GM12878 (cell line): Measurements from ENCODE around the gene EXOC4. TPM values are rescaled to one million over a fixed set of nuclear protein-coding genes. Genes with fewer than 3 reads are reported as not detected.

ENCODE experiments used
- ATAC-seq: fragments of 200-7000 bp; cut with Tn5 transposase; 3 replicates; pipeline ENCODE4 v1.9.1; 2020; ENCODE audit warnings: mild to moderate bottlenecking, moderate library complexity
- BruUV-seq: library from RNA; stranded (reverse); fragments of 400-500 nt; replicated peaks from 2 replicates; lab custom pipeline; 2021; lab: Mats Ljungman, UMichigan
- CTCF ChIA-PET: fragments of 300-600 bp; sonication (Branson Sonifier 250); formaldehyde crosslinking; extraction: SDS; loops from one replicate; lab custom pipeline; 2021; ENCODE audit warnings: inconsistent platforms; lab: Yijun Ruan, JAX
- POLR2A ChIA-PET: fragments of 350-600 bp; formaldehyde crosslinking; extraction: SDS; loops from one replicate; lab custom pipeline; 2021; ENCODE audit warnings: inconsistent platforms; lab: Charles Lee
- RAD21 ChIA-PET: fragments of 300-600 bp; sonication (Branson Sonifier 250); formaldehyde crosslinking; loops from one replicate; lab custom pipeline; 2023; ENCODE audit warnings: antibody characterized with exemption; ENCODE audit not compliant: unreplicated experiment; lab: Charles Lee
- SMC1A ChIA-PET: fragments of 300-600 bp; sonication (Branson Sonifier 250); formaldehyde crosslinking; loops from one replicate; lab custom pipeline; 2023; ENCODE audit not compliant: unreplicated experiment, uncharacterized antibody; lab: Charles Lee
- DNase-seq: peaks from one replicate; pipeline ENCODE4 v3.0.0-alpha.2; 2011; ENCODE audit warnings: low read depth, low spot score
- FAIRE-seq: peaks from 3 replicates; lab custom pipeline; 2011; peaks lifted over from hg19 to GRCh38; lab: Jason Lieb, UNC
- H2AFZ ChIP-seq: 2 replicates; pipeline ENCODE4 v1.6.0; 2011; ENCODE audit warnings: low read depth, low read length, control low read depth; ENCODE audit not compliant: control insufficient read depth
- H3K27ac ChIP-seq: 2 replicates; pipeline ENCODE4 v1.5.1; 2011; ENCODE audit warnings: control low read depth; ENCODE audit not compliant: control insufficient read depth, insufficient read depth
- H3K27me3 ChIP-seq, 2 experiments: replicated peaks in 1 of 2; 2 replicates each; pipeline versions ENCODE4 v1.6.0 to v1.6.1; 2011; ENCODE audit warnings: low read length in 1 of 2; ENCODE audit not compliant: control insufficient read depth in 2 of 2, insufficient read depth in 2 of 2
- H3K36me3 ChIP-seq, 2 experiments: 2 replicates each; pipeline ENCODE4 v1.5.1; 2011; ENCODE audit warnings: low read length in 1 of 2; ENCODE audit not compliant: control insufficient read depth in 2 of 2, insufficient read depth in 2 of 2
- H3K4me1 ChIP-seq: 2 replicates; pipeline ENCODE4 v1.6.1; 2011; ENCODE audit warnings: mild to moderate bottlenecking, low read length, moderate library complexity, mixed read lengths; ENCODE audit not compliant: control insufficient read depth, insufficient read depth
- H3K4me2 ChIP-seq: 2 replicates; pipeline ENCODE4 v1.6.0; 2011; ENCODE audit warnings: control low read depth; ENCODE audit not compliant: control insufficient read depth, insufficient read depth
- H3K4me3 ChIP-seq: fragments of 200-600 bp; sonication (generic); 2 replicates; pipeline ENCODE4 v1.5.1; 2016
- H3K79me2 ChIP-seq: 2 replicates; pipeline ENCODE4 v1.6.0; 2011; ENCODE audit warnings: low read length; ENCODE audit not compliant: control insufficient read depth, insufficient read depth
- H3K9ac ChIP-seq: 2 replicates; pipeline ENCODE4 v1.8.0; 2011; ENCODE audit warnings: low read length, control low read depth, mixed read lengths; ENCODE audit not compliant: control insufficient read depth, insufficient read depth
- H3K9me3 ChIP-seq: replicated peaks from 3 replicates; pipeline ENCODE4 v1.5.1; 2011; ENCODE audit warnings: mild to moderate bottlenecking, low read length; ENCODE audit not compliant: control insufficient read depth, insufficient read depth
- H4K20me1 ChIP-seq: 2 replicates; pipeline ENCODE4 v1.6.0; 2011; ENCODE audit not compliant: control insufficient read depth, insufficient read depth
- ATF3 ChIP-seq: IDR thresholded peaks from 2 replicates; pipeline ENCODE4 v1.6.1; 2011; ENCODE audit warnings: low read depth, mild to moderate bottlenecking, low read length, moderate library complexity, borderline replicate concordance; ENCODE audit errors: extremely low read depth
- EED ChIP-seq: sonication (generic); IDR thresholded peaks from 2 replicates; pipeline ENCODE4 v1.6.1; 2016; ENCODE audit warnings: antibody characterized with exemption, low read depth
- ELK1 ChIP-seq: IDR thresholded peaks from 2 replicates; pipeline ENCODE4 v1.6.1; 2012; ENCODE audit warnings: low read depth, low read length, improper control_type of control experiment
- ESRRA ChIP-seq: IDR thresholded peaks from 2 replicates; pipeline ENCODE4 v1.6.1; 2012; ENCODE audit warnings: mild to moderate bottlenecking, low read length, improper control_type of control experiment
- JUNB ChIP-seq: IDR thresholded peaks from 2 replicates; pipeline ENCODE4 v1.6.1; 2016; ENCODE audit warnings: antibody characterized with exemption, mild to moderate bottlenecking
- KLF5 ChIP-seq: fragments of 450-650 bp; IDR thresholded peaks from 2 replicates; pipeline ENCODE4 v1.6.1; 2014; ENCODE audit warnings: mild to moderate bottlenecking; ENCODE audit not compliant: partially characterized antibody
- NFIC ChIP-seq: IDR thresholded peaks from 2 replicates; pipeline ENCODE4 v1.6.1; 2012; ENCODE audit warnings: low read depth, mild to moderate bottlenecking, inconsistent platforms, low read length, moderate library complexity
- NR2C1 ChIP-seq: fragments of 450-650 bp; IDR thresholded peaks from 2 replicates; pipeline ENCODE4 v1.6.1; 2017; ENCODE audit warnings: antibody characterized with exemption, mild to moderate bottlenecking, moderate library complexity
- TBL1XR1 ChIP-seq: IDR thresholded peaks from 2 replicates; pipeline ENCODE4 v1.6.1; 2012; ENCODE audit warnings: low read depth, low read length, improper control_type of control experiment
- ZNF274 ChIP-seq: IDR thresholded peaks from one replicate; pipeline ENCODE4 v1.8.0; 2011; ENCODE audit not compliant: insufficient read length, insufficient read depth
- in situ Hi-C: fragments of 300-500 bp; cut with MboI; formaldehyde crosslinking; loops from 9 replicates; pipeline ENCODE4 v1.14.3; 2018; ENCODE audit warnings: mixed read lengths
- intact Hi-C: fragments of 100-400 bp; cut with micrococcal nuclease; formaldehyde crosslinking; loops from one replicate; pipeline ENCODE4 v1.14.2; 2022; ENCODE audit not compliant: unreplicated experiment
- polyA plus RNA-seq, 11 experiments: library from polyadenylated mRNA; depleted of rRNA in 4 of 11; unstranded in 6 of 11; stranded (reverse) in 5 of 11; fragments of >200 nt; fragmentation: Nextera tagmentation in 4 of 11; fragmentation: Illumina TruSeq in 1 of 11; extraction: Ambion mirVana in 4 of 11; extraction: Trizol in 1 of 11; gene quantifications; 1 replicate in 1 of 11; 2 replicates in 10 of 11; pipeline versions ENCODE4 v1.2.1 to v1.2.3, GENCODE V29; 2011 to 2016; ENCODE audit warnings: inconsistent platforms in 2 of 11, missing spikeins in 2 of 11, low read depth in 1 of 11
- total RNA-seq, 4 experiments: library from RNA; depleted of rRNA in 3 of 4; stranded (reverse); fragments of >200 nt in 3 of 4; fragmentation: Illumina TruSeq in 1 of 4; extraction: Trizol in 1 of 4; gene quantifications; 2 replicates each; pipeline versions ENCODE4 v1.2.1 to v1.2.3, GENCODE V29; 2013 to 2021
- TF ChIP-seq, protein P1 (sequence below): fragments of 450-650 bp; formaldehyde crosslinking; IDR thresholded peaks from 2 replicates; pipeline ENCODE4 v1.4.0; 2022; ENCODE audit warnings: mild to moderate bottlenecking, moderate library complexity
- TF ChIP-seq, protein P2 (sequence below): fragments of 150-350 bp; IDR thresholded peaks from 2 replicates; pipeline ENCODE4 v1.6.1; 2014; ENCODE audit warnings: mild to moderate bottlenecking, low read depth, low read length

EXOC4 gene
- total and polyA plus RNA-seq, 10 of the 15 experiments (the other 5 are each of a cell fraction or from before 2014, with no cell fraction given), result 13.2 to 44.5 (median 29.6) TPM

GRCh38 chr7:133611955-133612354 is 359.1 kb downstream of the EXOC4 start:
- no peak overlapping the region for H3K9ac ChIP-seq
- ATAC-seq (no peak), FAIRE-seq (no peak), DNase-seq (no peak)
- no peak overlapping the region for H3K4me3 ChIP-seq
- intact Hi-C loops (no loop called here), in situ Hi-C loops (no loop called here)
- POLR2A ChIA-PET, result no interaction called here
- RAD21 ChIA-PET, result no interaction called here
- no peak overlapping the region for H3K4me2 ChIP-seq
- no peaks in the 10 kb centered on the region for H3K9me3 ChIP-seq
- H4K20me1 ChIP-seq, result no peaks in the 10 kb centered on the region
- TF ChIP-seq ELK1 (no peak), ATF3 (no peak), NFIC (no peak), ZNF274 (no peak), TBL1XR1 (no peak), EED (no peak), NR2C1 (no peak), JUNB (no peak), KLF5 (no peak), ESRRA (no peak)
- TF ChIP-seq, protein P1, sequence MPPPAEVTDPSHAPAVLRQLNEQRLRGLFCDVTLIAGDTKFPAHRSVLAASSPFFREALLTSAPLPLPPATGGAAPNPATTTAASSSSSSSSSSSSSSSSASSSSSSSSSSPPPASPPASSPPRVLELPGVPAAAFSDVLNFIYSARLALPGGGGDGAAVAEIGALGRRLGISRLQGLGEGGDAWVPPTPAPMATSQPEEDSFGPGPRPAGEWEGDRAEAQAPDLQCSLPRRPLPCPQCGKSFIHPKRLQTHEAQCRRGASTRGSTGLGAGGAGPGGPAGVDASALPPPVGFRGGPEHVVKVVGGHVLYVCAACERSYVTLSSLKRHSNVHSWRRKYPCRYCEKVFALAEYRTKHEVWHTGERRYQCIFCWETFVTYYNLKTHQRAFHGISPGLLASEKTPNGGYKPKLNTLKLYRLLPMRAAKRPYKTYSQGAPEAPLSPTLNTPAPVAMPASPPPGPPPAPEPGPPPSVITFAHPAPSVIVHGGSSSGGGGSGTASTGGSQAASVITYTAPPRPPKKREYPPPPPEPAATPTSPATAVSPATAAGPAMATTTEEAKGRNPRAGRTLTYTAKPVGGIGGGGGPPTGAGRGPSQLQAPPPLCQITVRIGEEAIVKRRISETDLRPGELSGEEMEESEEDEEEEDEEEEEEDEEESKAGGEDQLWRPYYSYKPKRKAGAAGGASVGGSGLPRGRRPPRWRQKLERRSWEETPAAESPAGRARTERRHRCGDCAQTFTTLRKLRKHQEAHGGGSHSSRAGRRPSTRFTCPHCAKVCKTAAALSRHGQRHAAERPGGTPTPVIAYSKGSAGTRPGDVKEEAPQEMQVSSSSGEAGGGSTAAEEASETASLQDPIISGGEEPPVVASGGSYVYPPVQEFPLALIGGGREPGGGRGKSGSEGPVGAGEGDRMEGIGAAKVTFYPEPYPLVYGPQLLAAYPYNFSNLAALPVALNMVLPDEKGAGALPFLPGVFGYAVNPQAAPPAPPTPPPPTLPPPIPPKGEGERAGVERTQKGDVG (CRISPR knock-in tag), result no peak
- TF ChIP-seq, protein P2, sequence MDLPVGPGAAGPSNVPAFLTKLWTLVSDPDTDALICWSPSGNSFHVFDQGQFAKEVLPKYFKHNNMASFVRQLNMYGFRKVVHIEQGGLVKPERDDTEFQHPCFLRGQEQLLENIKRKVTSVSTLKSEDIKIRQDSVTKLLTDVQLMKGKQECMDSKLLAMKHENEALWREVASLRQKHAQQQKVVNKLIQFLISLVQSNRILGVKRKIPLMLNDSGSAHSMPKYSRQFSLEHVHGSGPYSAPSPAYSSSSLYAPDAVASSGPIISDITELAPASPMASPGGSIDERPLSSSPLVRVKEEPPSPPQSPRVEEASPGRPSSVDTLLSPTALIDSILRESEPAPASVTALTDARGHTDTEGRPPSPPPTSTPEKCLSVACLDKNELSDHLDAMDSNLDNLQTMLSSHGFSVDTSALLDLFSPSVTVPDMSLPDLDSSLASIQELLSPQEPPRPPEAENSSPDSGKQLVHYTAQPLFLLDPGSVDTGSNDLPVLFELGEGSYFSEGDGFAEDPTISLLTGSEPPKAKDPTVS, result no peak
- H3K27me3 ChIP-seq, result no peaks in the 10 kb centered on the region
- CTCF ChIA-PET, result no interaction called here
- H3K27ac ChIP-seq, result no peak overlapping the region
- H3K4me1 ChIP-seq, result no peaks in the 10 kb centered on the region
- SMC1A ChIA-PET, result interaction anchor here (0.8 kb wide), 1 partner anchor 11 kb away, joined by 3 read pairs; no protein-coding TSS in a partner anchor
- BruUV-seq, result no TSS peak
- no peaks in the 10 kb centered on the region for H3K79me2 ChIP-seq
- no peak overlapping the region for H2AFZ ChIP-seq
- H3K36me3 ChIP-seq, result no peaks in the 10 kb centered on the region
